NCI-H2227 (cell line): ENCODE results near the gene OR1F1.
"Not testable (repeated sequence)": the region's sequence is repeated elsewhere in the genome, so short reads cannot be mapped to it uniquely, and the experiment has no call there.

Experiments
- DNase-seq: peaks from one replicate; lab custom pipeline; 2025; ENCODE audit not compliant: unreplicated experiment; lab: John Stamatoyannopoulos, UW

OR1F1 gene

GRCh38 chr16:3197694-3198333, 9.8 kb downstream of the OR1F1 start:
- DNase-seq: not testable (repeated sequence)

GRCh38 chr16:3198334-3199072, 10.5 kb downstream of the OR1F1 start:
- DNase-seq: no peak

GRCh38 chr16:3202903-3203539, 15.0 kb downstream of the OR1F1 start:
- no peak for DNase-seq

- not testable (repeated sequence) for DNase-seq
These were observed 17.9 kb downstream of the OR1F1 start for GRCh38 chr16:3205939-3206338.

- DNase-seq: no peak
These were observed 19.3 kb downstream of the OR1F1 start for GRCh38 chr16:3207086-3207953.

GRCh38 chr16:3212006-3212405, 24.0 kb downstream of the OR1F1 start:
- DNase-seq: no peak

GRCh38 chr16:3212567-3212966, 24.6 kb downstream of the OR1F1 start:
- DNase-seq: no peak

- no peak for DNase-seq
These were observed 27.0 kb downstream of the OR1F1 start for GRCh38 chr16:3214904-3215600.

GRCh38 chr16:3215601-3216262, 27.7 kb downstream of the OR1F1 start:
- no peak for DNase-seq

- no peak for DNase-seq
These were observed 28.2 kb downstream of the OR1F1 start for GRCh38 chr16:3216263-3216640.

GRCh38 chr16:3220839-3221238, 32.8 kb downstream of the OR1F1 start:
- DNase-seq: no peak

GRCh38 chr16:3223913-3224515, 36.0 kb downstream of the OR1F1 start:
- DNase-seq: no peak

GRCh38 chr16:3234543-3234856, 46.5 kb downstream of the OR1F1 start:
- no peak for DNase-seq

GRCh38 chr16:3234857-3235561, 47.0 kb downstream of the OR1F1 start, which contains the start of gene ZNF200:
Gene ZNF200, minus strand, starts transcription at chr16:3235158. Its CDS starts 1,403 bp downstream, at chr16:3233755.
- DNase-seq: peak; percentile 96

GRCh38 chr16:3235856-3236669, 48.1 kb downstream of the OR1F1 start:
- DNase-seq: peak; percentile 31

GRCh38 chr16:3241761-3242160, 53.8 kb downstream of the OR1F1 start:
- no peak for DNase-seq

- no peak for DNase-seq
These were observed 54.7 kb downstream of the OR1F1 start for GRCh38 chr16:3242709-3243108.

GRCh38 chr16:3243882-3244281, 55.9 kb downstream of the OR1F1 start:
- no peak for DNase-seq
